ENCODE measurements around the gene SH3D21.

DNA sequence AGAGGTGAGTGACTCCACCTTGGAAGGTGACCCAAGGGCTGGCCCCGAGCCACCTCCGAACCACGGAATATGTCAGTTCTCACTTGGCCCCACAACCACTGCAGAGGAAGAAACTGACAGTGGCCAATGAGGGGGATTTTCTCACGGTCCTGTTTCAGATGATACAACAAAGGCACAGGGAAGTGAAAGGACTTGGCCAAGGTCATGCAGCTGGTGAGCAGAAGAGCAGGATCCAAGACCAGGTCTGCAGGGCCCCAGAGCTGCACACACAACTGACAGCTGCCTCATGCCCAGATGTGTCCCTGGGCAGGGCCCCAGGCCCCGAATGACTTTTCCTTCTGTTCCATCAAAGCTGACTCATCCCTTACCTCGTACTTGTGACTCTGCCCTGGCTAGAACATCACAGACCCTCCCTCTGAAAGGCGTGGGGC lies 43.1 kb downstream of the SH3D21 start:
- TF ChIP-seq, protein P1, sequence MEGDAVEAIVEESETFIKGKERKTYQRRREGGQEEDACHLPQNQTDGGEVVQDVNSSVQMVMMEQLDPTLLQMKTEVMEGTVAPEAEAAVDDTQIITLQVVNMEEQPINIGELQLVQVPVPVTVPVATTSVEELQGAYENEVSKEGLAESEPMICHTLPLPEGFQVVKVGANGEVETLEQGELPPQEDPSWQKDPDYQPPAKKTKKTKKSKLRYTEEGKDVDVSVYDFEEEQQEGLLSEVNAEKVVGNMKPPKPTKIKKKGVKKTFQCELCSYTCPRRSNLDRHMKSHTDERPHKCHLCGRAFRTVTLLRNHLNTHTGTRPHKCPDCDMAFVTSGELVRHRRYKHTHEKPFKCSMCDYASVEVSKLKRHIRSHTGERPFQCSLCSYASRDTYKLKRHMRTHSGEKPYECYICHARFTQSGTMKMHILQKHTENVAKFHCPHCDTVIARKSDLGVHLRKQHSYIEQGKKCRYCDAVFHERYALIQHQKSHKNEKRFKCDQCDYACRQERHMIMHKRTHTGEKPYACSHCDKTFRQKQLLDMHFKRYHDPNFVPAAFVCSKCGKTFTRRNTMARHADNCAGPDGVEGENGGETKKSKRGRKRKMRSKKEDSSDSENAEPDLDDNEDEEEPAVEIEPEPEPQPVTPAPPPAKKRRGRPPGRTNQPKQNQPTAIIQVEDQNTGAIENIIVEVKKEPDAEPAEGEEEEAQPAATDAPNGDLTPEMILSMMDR (IDR thresholded peaks at IDR 0.05) = no peak
- TF ChIP-seq POLR2A (IDR thresholded peaks at IDR 0.05) = no peak
